ENCODE measurements around the gene SLC37A1. TPM values are rescaled to one million over a fixed set of nuclear protein-coding genes. Genes with fewer than 3 reads are reported as not detected.
"Not testable (repeated sequence)": the region's sequence is repeated elsewhere in the genome, so short reads cannot be mapped to it uniquely, and the experiment has no call there.

SLC37A1 gene
- total RNA-seq, 1 experiment from 2014 or later, result 47.1 TPM

DNA sequence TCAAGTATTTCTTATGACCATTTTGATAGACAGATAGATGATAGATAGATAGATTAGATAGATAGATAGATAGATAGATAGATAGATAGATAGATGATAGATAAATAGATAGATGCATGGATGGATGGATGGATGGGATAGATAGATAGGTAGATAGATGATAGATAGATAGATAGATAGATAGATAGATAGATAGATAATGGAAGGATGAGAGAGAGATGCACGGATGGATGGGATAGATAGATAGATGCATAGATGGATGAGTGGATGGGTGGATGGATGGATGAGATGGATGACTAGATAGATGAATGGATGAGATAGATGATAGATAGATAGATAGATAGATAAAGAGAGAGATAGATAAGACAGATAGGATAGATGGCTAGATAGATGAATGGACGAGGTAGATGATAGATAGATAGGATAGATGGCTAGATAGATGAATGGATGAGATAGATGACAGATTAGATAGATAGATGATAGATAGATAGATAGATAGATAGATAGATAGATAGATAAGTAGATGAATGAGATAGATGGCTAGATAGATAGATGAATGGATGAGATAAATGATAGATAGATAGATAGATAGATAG lies 114.9 kb downstream of the SLC37A1 start:
- not testable (repeated sequence) for DNase-seq; H3K4me1 ChIP-seq (ENCODE audit: low read length); H3K36me3 ChIP-seq (ENCODE audit: insufficient read depth, low read length); H4K20me1 ChIP-seq (ENCODE audit: insufficient read depth, low read depth, low read length); H3K27me3 ChIP-seq (ENCODE audit: low read length); H3K4me3 ChIP-seq (ENCODE audit: low read length); H3K9me2 ChIP-seq (replicated peaks; ENCODE audit: insufficient read depth, low read length); H3K27ac ChIP-seq (ENCODE audit: low read length); H3K9me3 ChIP-seq (ENCODE audit: low read length); H3K9ac ChIP-seq (ENCODE audit: low read length); H2AFZ ChIP-seq (ENCODE audit: low read length); H3K4me2 ChIP-seq (ENCODE audit: low read depth, low read length, poor library complexity, severe bottlenecking); H3K79me2 ChIP-seq (ENCODE audit: low read length)

DNA sequence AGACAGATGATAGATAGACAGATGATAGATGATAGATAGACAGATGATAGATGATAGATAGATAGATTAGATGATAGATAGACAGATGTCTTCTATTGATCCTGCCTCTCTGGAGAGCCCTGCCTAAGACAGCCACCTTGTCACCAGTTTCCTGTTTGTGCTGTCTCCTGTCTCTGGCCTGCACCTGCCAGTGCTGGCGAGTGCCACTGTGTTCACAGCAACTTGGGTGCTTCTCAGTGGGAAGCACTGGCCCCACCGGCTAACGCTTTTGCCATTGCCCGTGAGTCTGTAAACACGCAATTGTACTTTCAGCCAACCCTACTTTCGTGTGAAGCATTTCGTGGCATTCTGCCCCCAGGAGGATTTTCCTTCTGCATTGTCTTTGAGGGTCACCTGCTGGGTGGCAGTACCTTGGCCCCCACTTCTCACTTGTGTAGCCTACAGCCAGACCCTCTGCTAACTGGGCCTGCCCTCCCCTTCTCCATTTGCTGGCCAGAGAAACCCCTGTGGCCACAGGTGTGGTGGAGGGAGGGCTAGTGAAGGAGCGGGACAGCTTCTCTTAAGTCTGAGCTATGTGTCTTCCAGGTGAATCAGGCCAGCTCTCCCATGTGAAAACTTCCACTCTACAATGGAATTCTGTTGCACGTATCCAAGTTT lies 116.4 kb downstream of the SLC37A1 start:
- no peaks in the 10 kb centered on the region for H3K79me2 ChIP-seq (ENCODE audit: low read length)
- H2AFZ ChIP-seq (ENCODE audit: low read length), result no peak overlapping the region
- no peak overlapping the region for H3K27ac ChIP-seq (ENCODE audit: low read length)
- H3K4me2 ChIP-seq (ENCODE audit: low read depth, low read length, poor library complexity, severe bottlenecking), result no peak overlapping the region
- no peaks in the 10 kb centered on the region for H3K27me3 ChIP-seq (ENCODE audit: low read length)
- no peaks in the 10 kb centered on the region for H3K9me2 ChIP-seq (replicated peaks; ENCODE audit: insufficient read depth, low read length)
- no peak for DNase-seq
- no peak overlapping the region for H3K4me3 ChIP-seq (ENCODE audit: low read length)
- H3K36me3 ChIP-seq (ENCODE audit: insufficient read depth, low read length), result no peaks in the 10 kb centered on the region
- no peaks in the 10 kb centered on the region for H3K9me3 ChIP-seq (ENCODE audit: low read length)
- H3K4me1 ChIP-seq (ENCODE audit: low read length), result no peaks in the 10 kb centered on the region
- no peak overlapping the region for H3K9ac ChIP-seq (ENCODE audit: low read length)
- H4K20me1 ChIP-seq (ENCODE audit: insufficient read depth, low read depth, low read length), result no peaks in the 10 kb centered on the region

DNA sequence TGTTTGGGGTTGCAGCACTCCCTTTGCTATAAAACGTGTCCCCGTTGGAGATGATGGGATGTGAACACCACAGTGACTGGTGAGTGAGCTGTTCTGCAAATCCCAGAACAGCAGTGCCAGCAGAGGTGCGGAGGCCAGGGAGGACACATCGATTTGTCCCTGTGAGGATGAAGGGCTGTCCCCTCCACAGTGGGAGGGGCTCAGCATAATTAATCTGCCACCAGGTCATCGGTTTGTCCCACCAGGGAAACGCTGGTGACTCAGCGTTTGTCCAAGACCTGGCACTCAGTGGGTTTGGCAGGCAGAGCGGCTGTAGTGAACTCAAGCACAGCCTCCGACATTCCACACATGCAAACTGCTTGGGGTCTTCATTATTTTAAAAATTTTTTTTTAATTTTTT lies 117.0 kb downstream of the SLC37A1 start:
- H3K4me1 ChIP-seq (ENCODE audit: low read length), result no peaks in the 10 kb centered on the region
- H3K9ac ChIP-seq (ENCODE audit: low read length), result no peak overlapping the region
- no peak overlapping the region for H3K4me2 ChIP-seq (ENCODE audit: low read depth, low read length, poor library complexity, severe bottlenecking)
- H4K20me1 ChIP-seq (ENCODE audit: insufficient read depth, low read depth, low read length), result no peaks in the 10 kb centered on the region
- no peaks in the 10 kb centered on the region for H3K9me3 ChIP-seq (ENCODE audit: low read length)
- H2AFZ ChIP-seq (ENCODE audit: low read length), result no peak overlapping the region
- no peak overlapping the region for H3K4me3 ChIP-seq (ENCODE audit: low read length)
- H3K36me3 ChIP-seq (ENCODE audit: insufficient read depth, low read length), result no peaks in the 10 kb centered on the region
- H3K79me2 ChIP-seq (ENCODE audit: low read length), result no peaks in the 10 kb centered on the region
- H3K27me3 ChIP-seq (ENCODE audit: low read length), result no peaks in the 10 kb centered on the region
- H3K27ac ChIP-seq (ENCODE audit: low read length), result no peak overlapping the region
- H3K9me2 ChIP-seq (replicated peaks; ENCODE audit: insufficient read depth, low read length), result no peaks in the 10 kb centered on the region
- no peak for DNase-seq

Other genes starting within 250 kb of the SLC37A1 start
- not detected in 2 replicates for gene TFF3, start 198.4 kb upstream of the SLC37A1 start, total RNA-seq (2014; rRNA removed; shearing (Covaris generic); ENCODE audit: low replicate concordance)
- gene TFF2, start 162.9 kb upstream of the SLC37A1 start, total RNA-seq (2014; rRNA removed; shearing (Covaris generic); ENCODE audit: low replicate concordance), result not detected in 2 replicates
- not detected in 2 replicates for gene TFF1, start 147.3 kb upstream of the SLC37A1 start, total RNA-seq (2014; rRNA removed; shearing (Covaris generic); ENCODE audit: low replicate concordance)
- gene TMPRSS3, start 117.8 kb upstream of the SLC37A1 start, total RNA-seq (2014; rRNA removed; shearing (Covaris generic); ENCODE audit: low replicate concordance), result not detected in 2 replicates
- not detected in 2 replicates for gene UBASH3A, start 110.0 kb upstream of the SLC37A1 start, total RNA-seq (2014; rRNA removed; shearing (Covaris generic); ENCODE audit: low replicate concordance)
- 0.26 and 0.54 TPM in 2 replicates for gene RSPH1, start 17.6 kb upstream of the SLC37A1 start, total RNA-seq (2014; rRNA removed; shearing (Covaris generic); ENCODE audit: low replicate concordance)
- gene PDE9A, start 139.8 kb downstream of the SLC37A1 start, total RNA-seq (2014; rRNA removed; shearing (Covaris generic); ENCODE audit: low replicate concordance), result not detected in 2 replicates